Ramos (cell line): Measurements from ENCODE around the gene ALPG.
"Not testable (repeated sequence)": the region's sequence is repeated elsewhere in the genome, so short reads cannot be mapped to it uniquely, and the experiment has no call there.

ENCODE experiments used
- in situ Hi-C: fragments of 300-500 bp; cut with MboI; formaldehyde crosslinking; loops from one replicate; pipeline ENCODE4 v1.14.3; 2022; ENCODE audit warnings: low sequenced_read_pairs; ENCODE audit not compliant: unreplicated experiment

Gene ALPG

DNA sequence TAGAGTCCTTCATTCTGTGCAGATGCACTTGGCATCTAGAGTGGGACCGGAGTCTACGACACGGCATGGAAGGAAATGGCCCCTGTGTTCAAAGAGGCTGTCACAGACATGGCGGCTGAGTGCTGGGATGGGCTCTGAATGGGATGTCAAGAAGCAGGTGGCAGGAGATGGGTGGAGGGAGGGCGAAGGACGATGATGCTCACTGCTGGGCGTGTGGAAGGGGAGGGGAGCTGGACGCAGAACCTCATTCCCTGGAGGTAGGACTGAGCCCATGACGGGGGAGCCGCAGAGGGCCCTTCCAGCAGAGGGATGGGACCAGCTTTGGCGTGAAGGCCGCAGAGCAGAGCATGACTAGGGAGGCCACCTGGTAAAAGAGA is 30.5 kb downstream of the ALPG start:
- in situ Hi-C loops = loop anchor here (10.0 kb wide), 2 partner anchors 92 to 532 kb away; no protein-coding TSS in a partner anchor

- in situ Hi-C loops = loop anchor here (10.0 kb wide), 2 partner anchors 93 to 533 kb away; no protein-coding TSS in a partner anchor
These were observed 31.4 kb downstream of the ALPG start for GRCh38 chr2:232438091-232438490.

GRCh38 chr2:232438951-232439757 is 32.5 kb downstream of the ALPG start:
- in situ Hi-C loops = loop anchor here (10.0 kb wide), 2 partner anchors 94 to 534 kb away; no protein-coding TSS in a partner anchor

DNA sequence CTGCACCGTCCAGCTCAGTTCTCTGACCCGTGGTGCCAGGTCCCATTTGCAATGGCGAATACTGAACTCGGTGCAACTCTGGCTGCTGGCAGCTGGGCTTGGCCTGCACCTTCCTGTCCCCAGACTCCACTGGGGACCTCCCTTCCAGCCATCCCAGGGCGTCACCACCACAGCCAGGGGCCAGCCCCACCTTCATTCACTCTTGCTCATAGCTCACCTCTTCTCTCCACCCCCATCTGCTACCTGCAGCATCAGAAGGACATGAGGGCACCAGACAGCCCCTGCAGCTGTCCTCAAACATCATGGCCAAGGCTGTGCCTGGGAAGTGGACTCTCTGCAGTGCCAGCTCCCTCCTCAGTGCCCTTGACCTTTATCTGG is 33.1 kb downstream of the ALPG start:
- in situ Hi-C loops = loop anchor here (5.0 to 10.0 kb wide), 3 partner anchors 88 to 535 kb away; partner anchors contain the start of gene CHRND

- in situ Hi-C loops = loop anchor here (5.0 kb wide), 1 partner anchor 87 kb away; the partner anchor contains the start of gene CHRND
These were observed 33.8 kb downstream of the ALPG start for GRCh38 chr2:232440220-232441018.

GRCh38 chr2:232441147-232441651 is 34.6 kb downstream of the ALPG start:
- in situ Hi-C loops = loop anchor here (5.0 kb wide), 1 partner anchor 86 kb away; the partner anchor contains the start of gene CHRND

- in situ Hi-C loops = loop anchor here (5.0 kb wide), 1 partner anchor 85 kb away; the partner anchor contains the start of gene CHRND
These were observed 35.3 kb downstream of the ALPG start for GRCh38 chr2:232441922-232442321.

- in situ Hi-C loops = loop anchor here (5.0 kb wide), 1 partner anchor 85 kb away; the partner anchor contains the start of gene CHRND
These were observed 35.8 kb downstream of the ALPG start for GRCh38 chr2:232442431-232442830.

DNA sequence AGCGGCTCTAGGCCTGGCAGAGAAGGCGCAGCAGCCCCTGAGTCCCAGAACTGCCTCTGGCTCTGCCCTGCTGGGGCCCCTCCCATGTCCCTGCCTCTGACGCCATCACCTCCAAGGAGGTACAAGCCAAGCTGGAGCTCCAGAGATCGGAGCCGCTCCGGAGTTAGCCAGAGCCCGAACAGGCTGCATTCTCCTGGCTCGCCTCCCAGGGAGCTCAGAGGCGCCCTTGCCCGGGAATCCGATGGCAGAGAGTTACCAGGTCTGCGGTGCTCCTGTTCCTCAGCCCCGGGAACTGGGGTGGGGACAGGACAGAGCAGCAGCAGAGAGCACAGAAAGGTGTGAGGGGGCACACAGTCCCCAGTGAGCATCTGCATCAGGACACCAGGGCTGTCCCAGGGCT is 36.4 kb downstream of the ALPG start:
- in situ Hi-C loops = loop anchor here (5.0 kb wide), 1 partner anchor 84 kb away; the partner anchor contains the start of gene CHRND

GRCh38 chr2:232443669-232444408 is 37.2 kb downstream of the ALPG start:
- in situ Hi-C loops = loop anchor here (5.0 kb wide), 1 partner anchor 83 kb away; the partner anchor contains the start of gene CHRND

GRCh38 chr2:232444409-232445148 is 37.9 kb downstream of the ALPG start:
- in situ Hi-C loops = loop anchor here (5.0 kb wide), 1 partner anchor 83 kb away; the partner anchor contains the start of gene CHRND

DNA sequence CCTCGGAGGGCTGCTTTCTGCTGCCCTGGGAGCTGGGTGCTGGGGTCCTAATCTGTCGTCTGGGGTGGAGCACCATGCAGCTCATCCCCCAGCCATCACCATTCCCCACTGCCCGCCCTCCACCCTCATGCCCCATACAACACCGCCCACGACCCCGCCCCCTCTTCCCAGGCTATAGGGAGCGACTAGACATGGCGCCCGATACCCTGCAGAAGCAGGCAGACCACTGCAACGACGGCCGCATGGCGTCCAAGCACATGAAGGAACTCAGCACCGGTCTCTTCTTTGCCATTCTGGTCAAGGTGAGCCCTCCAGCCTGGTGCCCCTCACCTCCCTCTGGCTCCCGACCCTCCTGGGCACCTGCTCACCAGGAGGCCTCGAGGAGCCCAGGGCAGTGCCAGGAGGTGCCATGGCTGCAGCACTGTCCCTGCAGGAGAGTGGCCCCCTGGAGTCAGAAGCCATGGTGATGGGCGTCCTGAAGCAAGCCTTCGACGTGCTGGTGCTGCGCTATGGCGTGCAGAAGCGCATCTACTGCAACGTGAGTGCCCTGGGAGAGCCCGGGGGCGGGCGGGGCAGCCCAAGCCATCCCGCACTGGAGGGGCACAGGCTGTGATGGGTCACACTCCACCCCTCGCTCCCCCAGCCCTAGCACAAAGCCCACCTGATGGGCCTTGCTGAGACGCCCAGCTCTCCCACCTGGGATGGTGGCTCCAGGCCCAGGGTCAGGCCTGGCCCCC is 38.7 kb downstream of the ALPG start:
- in situ Hi-C loops = not testable (repeated sequence)

DNA sequence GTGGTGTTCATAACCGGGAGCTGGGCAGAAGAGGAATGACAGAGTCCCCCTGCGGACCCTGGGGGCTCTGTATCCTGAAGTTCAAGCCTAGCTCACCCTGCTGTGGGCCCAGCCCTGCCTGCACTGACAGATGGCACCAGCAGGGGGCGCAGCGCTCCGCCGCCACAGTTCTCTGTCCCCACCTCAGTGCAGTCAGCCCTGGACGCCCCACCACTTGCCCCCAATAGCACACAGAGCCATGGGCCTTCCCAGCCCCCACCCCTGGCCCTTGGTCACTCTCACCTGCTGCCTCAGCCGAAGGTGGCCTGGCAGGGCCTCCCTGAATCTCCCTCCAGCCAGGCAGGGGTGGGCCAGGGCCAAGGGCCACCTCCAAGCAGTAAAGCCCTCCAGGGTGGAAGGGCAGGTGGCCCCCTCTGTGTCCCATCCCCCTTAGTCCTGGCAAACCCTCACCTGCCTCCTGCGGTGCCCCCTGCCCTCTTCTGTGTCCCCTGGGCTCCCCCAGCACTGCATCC is 39.7 kb downstream of the ALPG start:
- in situ Hi-C loops = not testable (repeated sequence)

DNA sequence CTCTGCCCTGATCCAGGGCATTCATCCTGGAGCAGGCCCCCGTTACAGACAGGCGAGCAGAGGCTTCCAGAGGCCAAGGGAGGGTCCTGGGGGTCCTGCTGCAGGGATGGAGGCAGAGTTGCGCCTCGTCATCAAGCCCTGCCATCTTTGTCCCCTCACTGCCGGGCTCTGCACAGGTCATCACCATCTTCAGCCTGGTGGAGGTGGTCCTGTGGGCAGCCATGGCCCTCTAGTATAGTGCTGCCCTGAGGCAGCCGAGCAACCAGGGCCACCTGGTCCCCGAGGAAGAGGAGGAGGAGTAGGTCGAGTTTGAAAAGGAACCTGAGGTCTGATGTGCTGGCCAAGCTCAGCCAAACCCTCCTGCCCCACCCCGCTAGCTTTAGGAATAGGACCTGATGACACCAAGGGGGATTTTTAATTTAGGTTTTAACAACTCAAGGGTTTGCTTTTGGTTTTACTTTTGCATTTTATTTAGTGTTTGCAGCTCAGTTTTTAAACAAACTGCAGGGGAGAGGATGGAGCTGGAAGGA is 40.5 kb downstream of the ALPG start:
- in situ Hi-C loops = no loop called here

GRCh38 chr2:232447638-232448303 is 41.1 kb downstream of the ALPG start:
- in situ Hi-C loops = no loop called here

- in situ Hi-C loops = no loop called here
These were observed 41.7 kb downstream of the ALPG start for GRCh38 chr2:232448304-232448690.

GRCh38 chr2:232449964-232450363 is 43.3 kb downstream of the ALPG start:
- in situ Hi-C loops = no loop called here
